OCI-LY7 (cell line): ENCODE results near the gene TSSK3. TPM values are rescaled to one million over a fixed set of nuclear protein-coding genes. Genes with fewer than 3 reads are reported as not detected.
A peak's percentile ranks its signal among the peaks of the same experiment; 100 is the strongest.

ENCODE experiments used
- BruUV-seq: library from RNA; stranded (reverse); fragments of 400-500 nt; replicated peaks from 2 replicates; lab custom pipeline; 2021; lab: Mats Ljungman, UMichigan
- CTCF ChIA-PET: fragments of 300-600 bp; sonication (Branson Sonifier 250); formaldehyde crosslinking; loops from one replicate; lab custom pipeline; 2022; ENCODE audit warnings: antibody characterized with exemption; ENCODE audit not compliant: unreplicated experiment; lab: Charles Lee
- POLR2A ChIA-PET: fragments of 300-600 bp; sonication (Branson Sonifier 250); formaldehyde crosslinking; loops from one replicate; lab custom pipeline; 2022; ENCODE audit warnings: antibody characterized with exemption; lab: Charles Lee
- DNase-seq: peaks from one replicate; pipeline ENCODE4 v3.0.0-alpha.2; 2015; ENCODE audit warnings: low spot score
- H2AFZ ChIP-seq: fragments of 200-600 bp; sonication (generic), shearing (Covaris generic); 2 replicates; pipeline ENCODE4 v1.6.1; 2014; ENCODE audit warnings: mild to moderate bottlenecking, antibody characterized with exemption, low read length, moderate library complexity
- H3K27ac ChIP-seq: fragments of 200-600 bp; sonication (generic); 2 replicates; pipeline ENCODE4 v1.5.1; 2014; ENCODE audit warnings: mixed run types, low read depth, mild to moderate bottlenecking, moderate library complexity, low read length, inconsistent platforms; ENCODE audit not compliant: poor library complexity, severe bottlenecking
- H3K36me3 ChIP-seq: fragments of 200-600 bp; sonication (generic); 2 replicates; pipeline ENCODE4 v1.6.1; 2014; ENCODE audit warnings: mild to moderate bottlenecking, antibody characterized with exemption, low read length, moderate library complexity, mixed read lengths; ENCODE audit not compliant: insufficient read depth
- H3K4me1 ChIP-seq: fragments of 200-600 bp; sonication (generic); 2 replicates; pipeline ENCODE4 v1.5.1; 2014; ENCODE audit warnings: mild to moderate bottlenecking, low read length; ENCODE audit not compliant: insufficient read depth, poor library complexity, severe bottlenecking
- H3K4me2 ChIP-seq: fragments of 200-600 bp; sonication (generic); 2 replicates; pipeline ENCODE4 v1.6.1; 2014; ENCODE audit warnings: mild to moderate bottlenecking, low read length
- H3K4me3 ChIP-seq: fragments of 200-600 bp; sonication (generic); 2 replicates; pipeline ENCODE4 v1.5.1; 2014; ENCODE audit warnings: mild to moderate bottlenecking, low read depth, low read length; ENCODE audit not compliant: poor library complexity, severe bottlenecking
- H3K79me2 ChIP-seq: fragments of 200-600 bp; sonication (generic); 2 replicates; pipeline ENCODE4 v1.6.1; 2016; ENCODE audit warnings: low read depth, mild to moderate bottlenecking, low read length, moderate library complexity, mixed read lengths; ENCODE audit not compliant: insufficient read depth
- H3K9me2 ChIP-seq: fragments of 200-600 bp; sonication (generic); 2 replicates; pipeline ENCODE4 v1.6.1; 2016; ENCODE audit warnings: mild to moderate bottlenecking, low read length, mixed read lengths; ENCODE audit not compliant: insufficient read depth
- H3K9me3 ChIP-seq: fragments of 200-600 bp; sonication (generic); 2 replicates; pipeline ENCODE4 v1.6.1; 2014; ENCODE audit warnings: mild to moderate bottlenecking, mixed run types, low read length, mixed read lengths
- H4K20me1 ChIP-seq: fragments of 200-600 bp; sonication (generic); 2 replicates; pipeline ENCODE4 v1.6.1; 2014; ENCODE audit warnings: mild to moderate bottlenecking, antibody characterized with exemption, low read length, moderate library complexity, mixed read lengths; ENCODE audit not compliant: insufficient read depth
- EZH2phosphoT487 ChIP-seq: fragments of 200-600 bp; sonication (generic); IDR thresholded peaks from 2 replicates; pipeline ENCODE4 v1.6.1; 2018; ENCODE audit warnings: low read depth, borderline replicate concordance, mild to moderate bottlenecking, mixed run types, antibody characterized with exemption, low read length, moderate library complexity, mixed read lengths
- intact Hi-C: fragments of 100-400 bp; cut with micrococcal nuclease; formaldehyde crosslinking; loops from one replicate; pipeline ENCODE4 v1.10.0; 2022; ENCODE audit not compliant: unreplicated experiment
- total RNA-seq, 2 experiments: library from RNA; depleted of rRNA in 1 of 2; stranded (reverse); fragments of >200 nt in 1 of 2; shearing (Covaris generic) in 1 of 2; gene quantifications; 2 replicates each; pipeline ENCODE4 v1.2.3, GENCODE V29; 2014 to 2022
- TF ChIP-seq, protein P1 (sequence below): fragments of 200-600 bp; sonication (generic); conservative IDR thresholded peaks from 2 replicates; pipeline ENCODE4 v1.5.1; 2014; ENCODE audit warnings: mild to moderate bottlenecking, antibody characterized with exemption, low read length, moderate library complexity, mixed read lengths

The TSSK3 gene
- total RNA-seq, 2 experiments from 2014 or later = 2.0 to 7.8 TPM

DNA sequence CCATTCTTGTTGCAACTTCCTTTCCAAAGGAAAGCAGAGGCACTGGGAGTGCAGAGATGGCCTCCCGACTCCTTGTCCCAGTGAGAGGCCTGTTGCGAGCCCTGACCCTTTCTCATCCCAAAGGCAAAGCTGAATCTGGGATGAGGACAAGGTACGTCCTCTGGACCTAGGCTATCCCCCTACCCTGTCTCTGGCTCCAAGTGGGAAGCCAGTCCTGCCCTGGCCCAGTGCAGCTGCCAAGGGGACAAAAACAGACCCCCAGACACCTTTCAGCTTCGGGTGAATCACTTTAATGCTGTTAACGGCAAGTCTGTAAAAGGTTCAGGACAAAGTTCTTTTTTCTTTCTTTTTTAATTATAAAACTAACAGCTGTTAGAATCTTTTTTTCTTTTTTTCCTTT lies 2.5 kb downstream of the TSSK3 start:
- Histone ChIP-seq H3K36me3 (peaks cover 15% of the 10 kb centered on the region; the same call in 1 of the 2 replicates), H3K27ac (no peak overlapping the region), H2AFZ (no peak overlapping the region), H3K4me1 (peaks cover 7% of the 10 kb centered on the region), H3K9me3 (no peaks in the 10 kb centered on the region), H3K4me2 (no peak overlapping the region), H3K9me2 (no peaks in the 10 kb centered on the region), H3K4me3 (no peak overlapping the region), H3K79me2 (no peaks in the 10 kb centered on the region), H4K20me1 (no peaks in the 10 kb centered on the region)
- no peak for DNase-seq
- BruUV-seq = TSS peak; percentile 38
- intact Hi-C loops = no loop called here
- no peak for TF ChIP-seq EZH2phosphoT487
- POLR2A ChIA-PET = interaction anchor here (0.6 to 1.2 kb wide), 3 partner anchors 22 to 1570 kb away, joined by 3 read pairs; no protein-coding TSS in a partner anchor
- CTCF ChIA-PET = no interaction called here

DNA sequence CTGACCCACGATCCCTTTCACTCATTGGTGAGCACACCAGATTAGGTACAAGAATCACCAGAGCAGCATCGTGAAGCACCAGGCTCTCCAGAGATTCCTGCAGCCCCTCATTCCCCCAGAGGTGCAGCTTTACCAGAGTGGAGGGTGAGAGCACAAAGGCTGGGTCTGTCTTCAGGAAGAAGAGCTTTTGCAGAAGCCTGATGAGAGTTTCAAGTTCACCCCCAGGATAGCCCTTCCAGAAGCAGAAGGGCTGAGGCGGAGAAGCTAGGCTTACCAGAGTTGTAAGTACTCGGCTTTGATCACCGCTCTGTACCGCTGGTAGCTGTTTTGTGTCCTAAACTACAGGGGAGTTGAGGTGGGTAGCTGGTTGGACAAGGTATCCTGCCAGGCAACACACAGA lies 3.1 kb downstream of the TSSK3 start:
- H2AFZ ChIP-seq = no peak overlapping the region
- peaks cover 15% of the 10 kb centered on the region; the same call in 1 of the 2 replicates for H3K36me3 ChIP-seq
- DNase-seq = no peak
- intact Hi-C loops = no loop called here
- H3K9me3 ChIP-seq = no peaks in the 10 kb centered on the region
- no peaks in the 10 kb centered on the region for H3K9me2 ChIP-seq
- no peak overlapping the region for H3K27ac ChIP-seq
- ChIA-PET POLR2A (interaction anchor here (0.7 to 1.2 kb wide), 2 partner anchors 21 to 33 kb away, joined by 3 read pairs; no protein-coding TSS in a partner anchor), CTCF (no interaction called here)
- H3K79me2 ChIP-seq = no peaks in the 10 kb centered on the region
- no peaks in the 10 kb centered on the region for H4K20me1 ChIP-seq
- TF ChIP-seq, protein P1, sequence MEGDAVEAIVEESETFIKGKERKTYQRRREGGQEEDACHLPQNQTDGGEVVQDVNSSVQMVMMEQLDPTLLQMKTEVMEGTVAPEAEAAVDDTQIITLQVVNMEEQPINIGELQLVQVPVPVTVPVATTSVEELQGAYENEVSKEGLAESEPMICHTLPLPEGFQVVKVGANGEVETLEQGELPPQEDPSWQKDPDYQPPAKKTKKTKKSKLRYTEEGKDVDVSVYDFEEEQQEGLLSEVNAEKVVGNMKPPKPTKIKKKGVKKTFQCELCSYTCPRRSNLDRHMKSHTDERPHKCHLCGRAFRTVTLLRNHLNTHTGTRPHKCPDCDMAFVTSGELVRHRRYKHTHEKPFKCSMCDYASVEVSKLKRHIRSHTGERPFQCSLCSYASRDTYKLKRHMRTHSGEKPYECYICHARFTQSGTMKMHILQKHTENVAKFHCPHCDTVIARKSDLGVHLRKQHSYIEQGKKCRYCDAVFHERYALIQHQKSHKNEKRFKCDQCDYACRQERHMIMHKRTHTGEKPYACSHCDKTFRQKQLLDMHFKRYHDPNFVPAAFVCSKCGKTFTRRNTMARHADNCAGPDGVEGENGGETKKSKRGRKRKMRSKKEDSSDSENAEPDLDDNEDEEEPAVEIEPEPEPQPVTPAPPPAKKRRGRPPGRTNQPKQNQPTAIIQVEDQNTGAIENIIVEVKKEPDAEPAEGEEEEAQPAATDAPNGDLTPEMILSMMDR = no peak
- TF ChIP-seq EZH2phosphoT487 = no peak
- no peak overlapping the region for H3K4me2 ChIP-seq
- no peak overlapping the region for H3K4me3 ChIP-seq
- no TSS peak for BruUV-seq
- peaks cover under 1% of the 10 kb centered on the region for H3K4me1 ChIP-seq

DNA sequence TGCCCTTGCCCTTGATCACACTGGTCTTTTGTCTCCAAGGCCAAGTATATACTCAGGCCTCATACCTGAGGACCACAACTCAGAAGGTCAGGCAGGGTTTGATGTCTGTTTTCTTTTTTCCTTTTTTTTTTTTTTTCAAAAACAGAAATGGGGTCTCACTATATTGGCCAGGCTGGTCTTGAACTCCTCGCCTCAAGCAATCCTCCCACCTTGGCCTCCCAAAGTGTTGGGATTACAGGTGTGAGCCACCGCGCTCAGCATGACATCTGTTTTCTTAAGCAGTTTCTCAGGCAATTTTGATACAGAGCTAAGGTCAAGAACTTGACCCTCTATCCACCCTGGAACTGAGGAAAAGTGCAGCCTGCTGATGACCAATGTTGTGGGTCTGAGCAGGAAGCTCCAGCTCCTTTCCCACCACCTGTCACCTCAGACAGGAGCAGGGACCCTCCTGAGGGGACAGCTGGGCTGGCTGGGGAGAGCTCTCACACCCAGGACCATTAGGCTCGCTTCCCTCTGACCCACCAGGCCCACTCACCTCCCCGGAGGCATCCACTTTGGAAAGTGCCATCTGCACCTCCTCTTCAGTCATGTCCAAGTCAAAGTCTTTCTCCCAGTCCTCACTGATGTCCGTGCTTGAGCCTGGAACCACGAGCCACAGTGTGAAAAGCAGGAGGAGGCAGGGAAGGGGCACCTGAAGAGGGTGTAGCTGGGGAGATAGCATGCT lies 5.7 kb downstream of the TSSK3 start:
- H3K79me2 ChIP-seq = no peaks in the 10 kb centered on the region
- TF ChIP-seq EZH2phosphoT487 = no peak
- TF ChIP-seq, protein P1 = no peak
- no TSS peak for BruUV-seq
- H3K9me3 ChIP-seq = no peaks in the 10 kb centered on the region
- no peaks in the 10 kb centered on the region for H3K9me2 ChIP-seq
- no peak for DNase-seq
- H3K4me1 ChIP-seq = peaks cover 7% of the 10 kb centered on the region
- no peak overlapping the region for H2AFZ ChIP-seq
- intact Hi-C loops = no loop called here
- POLR2A ChIA-PET = no interaction called here
- CTCF ChIA-PET = no interaction called here
- no peak overlapping the region for H3K27ac ChIP-seq
- H3K4me3 ChIP-seq = no peak overlapping the region
- no peak overlapping the region for H3K4me2 ChIP-seq
- H4K20me1 ChIP-seq = no peaks in the 10 kb centered on the region
- H3K36me3 ChIP-seq = peaks cover 30% of the 10 kb centered on the region; the same call in 1 of the 2 replicates
